Thyroid gland (tissue), 4 donors: ENCODE data around the gene B4GALNT3.

Experiments
- POLR2A ChIP-seq, 2 donors: fragments of 450-650 bp; IDR thresholded peaks; one replicate each; pipeline ENCODE4 v1.6.1; 2017; ENCODE audit warnings: antibody characterized with exemption in 2 of 2, mild to moderate bottlenecking in 2 of 2, moderate library complexity in 1 of 2
- TF ChIP-seq, protein P1 (sequence below), 6 experiments: fragments of 200-600 bp in 3 of 6; fragments of 450-650 bp in 3 of 6; sonication (generic) in 3 of 6; IDR thresholded peaks; one replicate each; pipeline ENCODE4 v1.5.1; 2016 to 2019; ENCODE audit warnings: antibody characterized with exemption in 6 of 6, mild to moderate bottlenecking in 2 of 6, inconsistent platforms in 1 of 6, moderate library complexity in 1 of 6

DNA sequence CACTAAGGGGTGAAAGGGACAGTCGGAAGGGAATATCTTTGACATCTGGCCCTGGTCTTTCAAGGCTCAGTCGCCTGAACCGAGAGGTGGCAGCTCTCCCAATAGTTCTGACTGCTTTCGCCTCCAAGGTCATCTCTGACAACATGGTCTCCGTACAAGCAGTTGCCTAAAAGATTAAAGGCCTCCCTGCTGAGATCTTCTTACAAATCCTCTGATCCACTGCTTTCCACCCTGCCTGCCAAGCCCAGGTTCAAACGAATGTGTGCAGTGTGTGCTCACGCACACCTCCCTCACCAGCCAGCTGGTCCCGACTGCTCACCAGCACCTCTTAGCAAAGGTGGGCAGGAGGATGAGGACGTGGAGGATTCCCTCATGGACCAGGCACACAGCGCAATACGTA lies 10.4 kb downstream of the B4GALNT3 start:
- no peak for TF ChIP-seq POLR2A (IDR thresholded peaks at IDR 0.05)
- TF ChIP-seq, protein P1, sequence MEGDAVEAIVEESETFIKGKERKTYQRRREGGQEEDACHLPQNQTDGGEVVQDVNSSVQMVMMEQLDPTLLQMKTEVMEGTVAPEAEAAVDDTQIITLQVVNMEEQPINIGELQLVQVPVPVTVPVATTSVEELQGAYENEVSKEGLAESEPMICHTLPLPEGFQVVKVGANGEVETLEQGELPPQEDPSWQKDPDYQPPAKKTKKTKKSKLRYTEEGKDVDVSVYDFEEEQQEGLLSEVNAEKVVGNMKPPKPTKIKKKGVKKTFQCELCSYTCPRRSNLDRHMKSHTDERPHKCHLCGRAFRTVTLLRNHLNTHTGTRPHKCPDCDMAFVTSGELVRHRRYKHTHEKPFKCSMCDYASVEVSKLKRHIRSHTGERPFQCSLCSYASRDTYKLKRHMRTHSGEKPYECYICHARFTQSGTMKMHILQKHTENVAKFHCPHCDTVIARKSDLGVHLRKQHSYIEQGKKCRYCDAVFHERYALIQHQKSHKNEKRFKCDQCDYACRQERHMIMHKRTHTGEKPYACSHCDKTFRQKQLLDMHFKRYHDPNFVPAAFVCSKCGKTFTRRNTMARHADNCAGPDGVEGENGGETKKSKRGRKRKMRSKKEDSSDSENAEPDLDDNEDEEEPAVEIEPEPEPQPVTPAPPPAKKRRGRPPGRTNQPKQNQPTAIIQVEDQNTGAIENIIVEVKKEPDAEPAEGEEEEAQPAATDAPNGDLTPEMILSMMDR (IDR thresholded peaks at IDR 0.05) = no peak
